Measurements from ENCODE around the gene STX16. TPM values are rescaled to one million over a fixed set of nuclear protein-coding genes. Genes with fewer than 3 reads are reported as not detected.
A peak's percentile ranks its signal among the peaks of the same experiment; 100 is the strongest.

The STX16 gene
- total and polyA plus RNA-seq, 2 experiments from 2014 or later: 23.2 to 41.8 TPM

- DNase-seq (ENCODE audit: low spot score): no peak
- no peaks in the 10 kb centered on the region for H3K4me1 ChIP-seq (ENCODE audit: insufficient read depth)
- H4K20me1 ChIP-seq (ENCODE audit: insufficient read depth, poor library complexity, severe bottlenecking): no peaks in the 10 kb centered on the region
- no peak overlapping the region for H3K4me2 ChIP-seq
- H2AFZ ChIP-seq: no peak overlapping the region
- no peak overlapping the region for H3K27ac ChIP-seq
- H3K79me2 ChIP-seq: no peaks in the 10 kb centered on the region
- no peak overlapping the region for H3K4me3 ChIP-seq
- TF ChIP-seq EZH2 (IDR thresholded peaks at IDR 0.05; ENCODE audit: borderline replicate concordance) (no peak), EZH2phosphoT487 (IDR thresholded peaks at IDR 0.05; ENCODE audit: low read depth, severe bottlenecking, unreplicated experiment) (no peak)
- TF ChIP-seq, protein P1, sequence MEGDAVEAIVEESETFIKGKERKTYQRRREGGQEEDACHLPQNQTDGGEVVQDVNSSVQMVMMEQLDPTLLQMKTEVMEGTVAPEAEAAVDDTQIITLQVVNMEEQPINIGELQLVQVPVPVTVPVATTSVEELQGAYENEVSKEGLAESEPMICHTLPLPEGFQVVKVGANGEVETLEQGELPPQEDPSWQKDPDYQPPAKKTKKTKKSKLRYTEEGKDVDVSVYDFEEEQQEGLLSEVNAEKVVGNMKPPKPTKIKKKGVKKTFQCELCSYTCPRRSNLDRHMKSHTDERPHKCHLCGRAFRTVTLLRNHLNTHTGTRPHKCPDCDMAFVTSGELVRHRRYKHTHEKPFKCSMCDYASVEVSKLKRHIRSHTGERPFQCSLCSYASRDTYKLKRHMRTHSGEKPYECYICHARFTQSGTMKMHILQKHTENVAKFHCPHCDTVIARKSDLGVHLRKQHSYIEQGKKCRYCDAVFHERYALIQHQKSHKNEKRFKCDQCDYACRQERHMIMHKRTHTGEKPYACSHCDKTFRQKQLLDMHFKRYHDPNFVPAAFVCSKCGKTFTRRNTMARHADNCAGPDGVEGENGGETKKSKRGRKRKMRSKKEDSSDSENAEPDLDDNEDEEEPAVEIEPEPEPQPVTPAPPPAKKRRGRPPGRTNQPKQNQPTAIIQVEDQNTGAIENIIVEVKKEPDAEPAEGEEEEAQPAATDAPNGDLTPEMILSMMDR (IDR thresholded peaks at IDR 0.05; ENCODE audit: poor library complexity): no peak
- 94% methylated on average over 10 of the region's 10 CpGs for WGBS (ENCODE audit: low lambda C conversion rate, missing lambda C conversion rate)
- no peaks in the 10 kb centered on the region for H3K27me3 ChIP-seq
- H3K9me2 ChIP-seq (replicated peaks; ENCODE audit: insufficient read depth): no peaks in the 10 kb centered on the region
- no peaks in the 10 kb centered on the region for H3K9me3 ChIP-seq (ENCODE audit: low read depth)
- H3K36me3 ChIP-seq (replicated peaks; ENCODE audit: insufficient read depth, low read depth): no peaks in the 10 kb centered on the region
Measured at GRCh38 chr20:58633161-58634053, 17.7 kb upstream of the STX16 start.

- H3K9me2 ChIP-seq (replicated peaks; ENCODE audit: insufficient read depth): no peaks in the 10 kb centered on the region
- H3K4me1 ChIP-seq (ENCODE audit: insufficient read depth): no peaks in the 10 kb centered on the region
- no peak overlapping the region for H3K4me3 ChIP-seq
- H3K27me3 ChIP-seq: no peaks in the 10 kb centered on the region
- H3K79me2 ChIP-seq: no peaks in the 10 kb centered on the region
- H3K27ac ChIP-seq: no peak overlapping the region
- no peak overlapping the region for H3K4me2 ChIP-seq
- no peaks in the 10 kb centered on the region for H3K36me3 ChIP-seq (replicated peaks; ENCODE audit: insufficient read depth, low read depth)
- H4K20me1 ChIP-seq (ENCODE audit: insufficient read depth, poor library complexity, severe bottlenecking): no peaks in the 10 kb centered on the region
- WGBS (ENCODE audit: low lambda C conversion rate, missing lambda C conversion rate): 90% methylated on average over 17 of the region's 17 CpGs
- no peak for DNase-seq (ENCODE audit: low spot score)
- TF ChIP-seq, protein P1 (IDR thresholded peaks at IDR 0.05; ENCODE audit: poor library complexity): no peak
- TF ChIP-seq EZH2 (IDR thresholded peaks at IDR 0.05; ENCODE audit: borderline replicate concordance) (no peak), EZH2phosphoT487 (IDR thresholded peaks at IDR 0.05; ENCODE audit: low read depth, severe bottlenecking, unreplicated experiment) (no peak)
- no peak overlapping the region for H2AFZ ChIP-seq
- H3K9me3 ChIP-seq (ENCODE audit: low read depth): no peaks in the 10 kb centered on the region
Measured at GRCh38 chr20:58634059-58634458, 17.0 kb upstream of the STX16 start.

- Histone ChIP-seq H3K9me3 (ENCODE audit: low read depth) (no peaks in the 10 kb centered on the region), H3K4me3 (no peak overlapping the region), H3K27ac (no peak overlapping the region), H3K27me3 (no peaks in the 10 kb centered on the region), H3K4me1 (ENCODE audit: insufficient read depth) (no peaks in the 10 kb centered on the region), H3K79me2 (no peaks in the 10 kb centered on the region), H3K36me3 (replicated peaks; ENCODE audit: insufficient read depth, low read depth) (no peaks in the 10 kb centered on the region), H3K9me2 (replicated peaks; ENCODE audit: insufficient read depth) (no peaks in the 10 kb centered on the region), H4K20me1 (ENCODE audit: insufficient read depth, poor library complexity, severe bottlenecking) (no peaks in the 10 kb centered on the region), H3K4me2 (no peak overlapping the region), H2AFZ (no peak overlapping the region)
- TF ChIP-seq, protein P1 (IDR thresholded peaks at IDR 0.05; ENCODE audit: poor library complexity): no peak
- TF ChIP-seq EZH2phosphoT487 (IDR thresholded peaks at IDR 0.05; ENCODE audit: low read depth, severe bottlenecking, unreplicated experiment): no peak
- no peak for TF ChIP-seq EZH2 (IDR thresholded peaks at IDR 0.05; ENCODE audit: borderline replicate concordance)
- 76% methylated on average over 26 of the region's 26 CpGs for WGBS (ENCODE audit: low lambda C conversion rate, missing lambda C conversion rate)
- peak; percentile 28 for DNase-seq (ENCODE audit: low spot score)
Measured at GRCh38 chr20:58634521-58635278, 16.4 kb upstream of the STX16 start.

Measured in hepatocyte (in vitro differentiated cells).